Daoy (cell line): ENCODE data around the gene ZNF8. TPM values are rescaled to one million over a fixed set of nuclear protein-coding genes. Genes with fewer than 3 reads are reported as not detected.
"Not testable (repeated sequence)": the region's sequence is repeated elsewhere in the genome, so short reads cannot be mapped to it uniquely, and the experiment has no call there.

Experiments
- DNase-seq: peaks from one replicate; pipeline ENCODE4 v3.0.0-alpha.2; 2015; ENCODE audit warnings: low read depth
- total RNA-seq: library from RNA; depleted of rRNA; stranded (reverse); fragments of >200 nt; shearing (Covaris generic); gene quantifications from 2 replicates; pipeline ENCODE4 v1.2.3, GENCODE V29; 2014; rRNA removed

The ZNF8 gene
- total RNA-seq, result 3.1 and 3.5 TPM in 2 replicates

DNA sequence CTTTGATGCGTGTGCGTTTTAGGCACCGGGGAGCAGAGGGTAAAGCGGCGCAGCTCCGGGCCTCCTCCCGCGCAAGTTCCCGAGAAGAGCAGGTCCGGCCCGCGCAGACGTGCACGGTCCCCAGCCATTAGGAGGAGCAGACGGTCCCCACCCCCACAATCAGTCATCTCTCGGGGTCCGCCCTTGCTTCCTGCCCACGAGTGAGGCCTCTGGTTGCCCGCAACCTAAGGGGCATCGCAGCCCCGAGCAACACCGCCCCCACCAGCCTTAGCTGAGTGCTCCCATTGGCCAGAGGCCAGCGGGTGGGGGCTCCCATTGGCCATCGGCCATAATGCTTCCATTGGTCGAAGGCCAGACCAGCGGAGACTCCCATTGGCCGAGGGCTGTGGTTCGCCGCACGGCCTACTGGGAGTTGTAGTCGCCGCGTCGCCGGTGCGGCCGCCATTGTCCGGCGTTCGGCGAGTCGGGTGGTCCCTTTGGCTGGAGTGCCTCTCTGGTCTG, at the start of gene ZNF8:
Gene ZNF8, plus strand, starts transcription at position 415 of the 501 bp plus-strand sequence. CDS start 127 bp downstream, outside the sequence.
- peak; percentile 99 for DNase-seq

DNA sequence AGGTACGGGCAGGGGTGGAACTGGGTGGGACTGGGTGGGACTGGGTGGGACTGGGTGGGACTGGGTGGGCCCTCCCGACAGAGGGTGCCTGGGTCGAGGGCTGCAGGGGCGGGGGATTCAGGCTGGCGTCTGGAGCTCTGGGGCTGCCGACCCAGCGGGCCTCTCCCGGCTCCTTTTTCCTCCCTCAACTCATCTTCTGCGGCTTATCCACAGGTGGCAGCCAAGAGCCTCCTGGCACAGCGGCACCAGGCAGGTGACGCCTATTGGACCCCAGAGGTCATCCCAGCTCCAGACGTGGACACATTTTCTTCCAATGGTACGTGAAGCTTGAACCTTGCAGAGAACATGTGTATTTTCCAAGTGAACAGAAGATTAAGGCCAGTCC, 49.5 kb upstream of the ZNF8 start:
- DNase-seq, result peak; percentile 57

GRCh38 chr19:58237324-58237723, 41.4 kb upstream of the ZNF8 start:
- no peak for DNase-seq

DNA sequence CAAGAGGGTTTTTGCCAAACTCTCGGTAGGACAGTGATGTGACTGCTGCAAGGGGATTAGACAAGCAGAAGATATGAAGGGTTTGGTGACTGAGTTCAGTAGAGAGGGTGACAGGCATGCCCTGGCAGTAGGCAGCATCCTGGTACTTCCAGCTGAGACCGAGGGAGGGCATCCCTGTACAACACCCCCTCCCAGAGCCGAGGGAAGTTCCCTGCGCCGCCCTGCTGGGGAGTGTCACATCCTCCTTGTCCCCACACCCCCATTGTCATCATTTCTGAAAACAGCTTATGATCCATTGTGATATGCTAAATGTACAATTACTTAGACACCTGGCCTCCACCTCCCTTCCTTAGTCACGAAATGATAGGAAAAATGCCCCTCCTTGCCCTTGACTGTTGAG, 35.4 kb upstream of the ZNF8 start:
- no peak for DNase-seq

- no peak for DNase-seq
These were observed 29.9 kb upstream of the ZNF8 start for GRCh38 chr19:58248886-58249285.

DNA sequence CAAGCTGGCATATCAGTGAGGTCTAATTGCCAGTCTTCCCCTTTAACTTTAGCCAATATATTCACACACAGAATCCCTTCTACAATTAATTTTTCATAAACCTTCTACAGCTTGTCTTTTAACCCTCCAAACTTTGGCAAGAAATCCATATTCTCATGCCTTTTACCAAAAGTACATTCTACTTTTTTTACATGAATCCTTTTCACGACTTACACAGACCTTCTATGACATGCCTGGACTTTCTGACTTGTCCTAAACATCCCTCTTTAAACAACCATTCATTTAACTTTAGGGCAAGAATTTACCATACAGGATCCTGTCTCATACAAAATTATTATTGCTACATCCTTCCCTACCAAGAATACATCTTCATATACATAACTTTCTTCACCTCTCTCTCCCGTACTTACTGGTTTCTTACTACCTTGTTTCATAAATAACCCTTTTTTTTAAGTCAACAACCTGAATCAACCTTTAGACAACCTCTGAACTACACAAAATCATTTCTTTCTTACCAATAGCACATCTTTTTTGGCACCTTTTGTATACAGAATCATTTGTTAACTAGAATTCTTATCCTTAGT, 26.6 kb upstream of the ZNF8 start:
- DNase-seq, result no peak

DNA sequence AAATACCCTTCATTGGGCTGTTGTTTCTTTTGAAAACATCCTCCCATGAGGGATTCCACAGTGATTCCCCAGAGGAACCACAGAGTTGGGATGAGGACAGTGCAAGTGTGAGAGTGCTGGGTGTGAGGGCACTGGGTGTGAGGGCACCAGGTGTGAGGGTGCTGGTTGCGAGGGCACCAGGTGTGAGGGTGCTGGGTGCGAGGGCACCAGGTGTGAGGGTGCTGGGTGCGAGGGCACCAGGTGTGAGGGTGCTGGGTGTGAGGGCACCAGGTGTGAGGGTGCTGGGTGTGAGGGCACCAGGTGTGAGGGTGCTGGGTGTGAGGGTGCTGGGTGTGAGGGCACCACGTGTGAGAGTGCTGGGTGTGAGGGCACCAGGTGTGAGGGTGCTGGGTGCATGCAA, 20.5 kb upstream of the ZNF8 start:
- not testable (repeated sequence) for DNase-seq

- DNase-seq, result no peak
These were observed 17.2 kb upstream of the ZNF8 start for GRCh38 chr19:58261600-58261967.

DNA sequence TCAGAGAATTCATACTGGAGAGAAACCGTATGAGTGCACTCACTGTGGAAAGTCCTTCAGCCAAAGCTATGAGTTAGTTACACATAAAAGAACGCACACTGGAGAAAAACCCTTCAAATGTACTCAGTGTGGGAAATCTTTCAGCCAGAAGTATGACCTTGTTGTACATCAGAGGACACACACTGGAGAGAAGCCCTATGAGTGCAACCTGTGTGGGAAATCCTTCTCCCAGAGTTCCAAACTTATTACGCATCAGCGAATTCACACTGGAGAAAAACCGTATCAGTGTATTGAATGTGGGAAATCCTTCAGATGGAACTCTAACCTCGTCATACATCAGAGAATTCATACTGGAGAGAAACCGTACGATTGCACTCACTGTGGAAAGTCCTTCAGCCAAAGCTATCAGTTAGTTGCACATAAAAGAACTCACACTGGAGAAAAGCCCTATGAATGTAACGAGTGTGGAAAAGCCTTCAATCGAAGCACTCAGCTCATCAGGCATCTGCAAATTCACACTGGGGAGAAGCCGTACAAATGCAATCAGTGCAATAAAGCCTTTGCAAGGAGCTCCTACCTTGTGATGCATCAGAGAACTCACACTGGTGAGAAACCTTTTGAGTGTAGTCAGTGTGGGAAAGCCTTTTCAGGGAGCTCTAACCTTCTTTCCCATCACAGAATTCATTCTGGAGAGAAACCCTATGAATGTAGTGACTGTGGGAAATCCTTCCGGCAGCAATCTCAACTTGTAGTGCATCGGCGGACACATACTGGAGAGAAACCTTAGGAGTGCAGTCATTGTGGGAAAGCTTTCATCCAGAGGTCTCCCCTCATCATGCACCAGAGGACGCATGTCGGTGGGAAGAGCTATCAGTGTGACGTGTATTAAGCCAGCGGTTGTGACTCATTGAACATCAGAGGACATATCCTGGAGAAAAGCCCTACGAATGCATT, 16.5 kb upstream of the ZNF8 start:
- no peak for DNase-seq

DNA sequence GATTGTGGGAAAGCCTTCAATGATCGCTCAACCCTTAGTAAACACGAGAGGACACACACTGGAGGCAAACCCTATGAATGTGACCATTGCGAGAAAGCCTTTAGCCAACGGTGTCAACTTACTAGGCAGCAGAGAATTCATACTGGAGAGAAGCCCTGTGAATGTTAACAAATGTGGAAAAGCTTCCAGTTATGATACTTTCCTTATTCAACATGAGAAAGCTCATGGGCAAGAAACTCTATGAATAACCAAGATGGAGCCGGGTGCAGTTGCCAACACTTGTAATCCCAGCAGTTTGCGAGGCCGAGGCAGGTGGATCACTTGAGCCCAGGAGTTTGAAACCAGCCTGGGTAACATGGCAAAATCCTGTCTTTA, 15.8 kb upstream of the ZNF8 start:
- DNase-seq, result no peak

GRCh38 chr19:58265100-58265499, 13.7 kb upstream of the ZNF8 start:
- DNase-seq, result no peak

DNA sequence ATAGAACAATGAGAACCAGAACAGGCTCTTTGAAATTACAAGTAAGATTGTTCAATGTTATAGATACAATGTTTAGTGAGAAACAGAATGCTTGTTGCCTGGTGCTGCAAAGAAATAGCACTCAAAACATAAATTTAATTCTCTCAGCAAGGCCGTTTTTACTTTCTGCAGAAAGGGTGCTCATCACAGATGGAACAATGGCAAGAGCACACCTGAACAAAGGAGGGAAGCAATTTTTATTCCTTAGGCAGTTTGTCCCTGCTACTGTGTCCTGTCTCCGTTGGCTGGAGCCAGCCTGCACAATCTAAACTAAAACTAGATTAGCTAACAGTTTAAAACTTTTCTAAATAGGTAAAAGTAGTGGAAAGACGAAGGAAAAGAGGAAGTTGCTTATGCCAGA, 10.4 kb upstream of the ZNF8 start:
- DNase-seq, result no peak

- DNase-seq, result peak; percentile 73
These were observed 4.0 kb upstream of the ZNF8 start for GRCh38 chr19:58274771-58275201.

- no peak for DNase-seq
These were observed 3.2 kb upstream of the ZNF8 start for GRCh38 chr19:58275564-58275963.

DNA sequence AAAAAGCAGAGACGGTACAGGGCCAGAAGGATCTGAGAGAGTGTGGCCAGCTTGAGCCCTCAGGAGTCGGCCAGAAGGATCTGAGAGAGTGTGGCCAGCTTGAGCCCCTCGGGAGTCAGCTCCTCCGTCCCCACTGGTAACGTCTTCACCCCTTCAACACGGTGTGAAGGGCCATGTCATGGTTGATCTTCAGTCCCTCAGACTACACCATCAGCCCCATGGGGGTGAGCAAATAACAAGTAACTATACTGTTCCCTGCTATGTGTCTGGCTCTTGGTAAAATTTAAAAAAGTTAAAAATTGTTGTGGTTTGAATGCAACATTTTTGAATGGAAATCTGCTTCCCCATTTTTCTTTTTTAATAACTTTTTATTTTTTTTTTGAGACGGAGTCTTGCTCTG, 1.6 kb upstream of the ZNF8 start:
- DNase-seq, result no peak

DNA sequence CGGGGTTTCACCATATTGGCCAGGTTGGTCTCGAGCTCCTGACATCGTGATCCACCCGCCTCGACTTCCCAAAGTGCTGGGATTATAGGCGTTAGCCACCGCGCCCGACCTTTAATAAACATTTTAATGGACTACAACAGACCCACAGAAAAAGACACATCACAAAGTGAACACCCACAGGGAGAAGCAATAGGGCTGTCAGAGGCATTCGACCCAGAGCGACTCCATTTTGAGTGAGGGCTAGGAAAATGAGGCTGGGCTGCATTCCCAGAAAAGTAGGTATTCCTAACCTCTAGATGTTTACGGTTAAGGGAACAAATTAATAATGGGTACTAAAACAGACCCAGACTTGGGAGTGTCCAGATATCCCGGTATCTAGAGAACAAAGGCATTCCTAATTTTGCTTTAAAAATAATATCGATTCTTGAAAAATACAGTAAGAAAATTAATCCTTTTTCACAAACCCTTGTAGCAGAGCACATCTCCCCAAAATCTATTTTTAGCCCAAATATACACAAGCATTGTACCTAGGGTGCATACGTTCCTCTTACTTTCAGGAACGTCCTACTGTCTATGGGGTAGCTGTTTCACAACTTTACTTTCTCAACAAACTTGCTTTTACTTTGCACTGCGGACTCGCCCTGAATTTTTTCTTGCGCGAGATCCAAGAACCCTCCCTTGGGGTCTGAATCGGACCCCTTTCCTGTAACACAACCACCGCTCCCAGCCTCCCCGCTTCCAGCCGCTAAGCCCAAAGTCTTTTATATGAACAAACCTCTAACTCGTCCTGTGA, 811 bp upstream of the ZNF8 start:
- no peak for DNase-seq

DNA sequence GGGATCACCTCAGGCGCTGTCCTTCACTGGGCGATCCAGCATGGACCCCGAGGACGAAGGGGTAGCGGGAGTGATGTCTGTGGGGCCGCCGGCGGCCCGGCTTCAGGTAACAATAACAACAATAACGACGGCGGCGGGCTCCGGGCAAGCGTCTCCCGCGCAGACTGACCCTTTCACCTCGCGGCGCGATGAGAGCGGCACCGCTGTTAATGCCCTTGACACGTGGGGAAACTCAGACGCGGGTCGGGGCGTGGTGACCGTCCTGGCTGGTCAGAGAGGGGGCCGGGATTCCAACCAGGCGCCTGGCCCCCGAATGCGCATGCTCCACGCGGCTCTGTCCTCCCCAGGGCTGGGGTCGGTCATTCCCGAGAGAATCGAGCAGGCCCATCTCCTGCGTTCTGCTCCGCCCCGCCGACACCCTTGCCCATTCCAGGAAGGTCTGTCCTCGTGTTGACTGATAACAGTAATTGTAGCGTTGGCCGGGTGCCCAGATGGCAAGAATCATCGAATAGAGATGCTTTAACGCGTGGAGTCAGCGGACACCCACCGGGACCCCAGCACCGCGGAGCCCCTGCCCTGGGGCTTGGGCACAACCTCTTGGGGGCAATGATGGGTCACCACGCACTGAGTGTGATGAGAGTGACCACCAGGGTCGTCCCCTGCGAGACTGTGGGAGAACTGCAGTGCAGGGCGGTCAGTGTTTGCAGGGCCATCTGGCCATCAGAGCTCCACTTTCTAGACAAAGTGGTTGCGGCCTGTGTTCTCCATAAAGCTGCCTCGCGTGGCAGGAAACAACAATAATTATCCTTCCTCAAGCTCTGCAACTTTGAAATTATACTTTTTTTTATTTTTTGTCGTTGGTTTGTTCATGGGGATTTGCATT, 528 bp downstream of the ZNF8 start:
- DNase-seq, result peak; percentile 75

DNA sequence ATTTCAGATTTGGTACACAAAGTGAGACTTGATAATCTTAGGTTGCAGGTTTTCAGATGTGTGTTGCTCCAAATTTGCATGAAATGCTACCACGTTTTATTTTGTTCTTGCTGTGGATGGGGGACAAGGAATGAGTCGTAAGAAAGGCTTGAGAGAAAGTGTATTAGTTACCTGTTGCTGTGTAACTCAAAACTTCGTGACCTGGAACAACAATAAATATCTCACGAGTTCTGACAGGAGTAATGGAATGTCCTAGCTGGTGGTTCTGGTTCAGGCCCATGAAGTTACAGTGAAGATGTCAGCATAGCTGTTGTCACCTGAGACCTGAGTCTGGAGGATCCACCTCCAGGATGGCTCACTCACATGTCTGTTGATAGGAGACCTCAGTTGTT, 1.2 kb downstream of the ZNF8 start:
- no peak for DNase-seq

DNA sequence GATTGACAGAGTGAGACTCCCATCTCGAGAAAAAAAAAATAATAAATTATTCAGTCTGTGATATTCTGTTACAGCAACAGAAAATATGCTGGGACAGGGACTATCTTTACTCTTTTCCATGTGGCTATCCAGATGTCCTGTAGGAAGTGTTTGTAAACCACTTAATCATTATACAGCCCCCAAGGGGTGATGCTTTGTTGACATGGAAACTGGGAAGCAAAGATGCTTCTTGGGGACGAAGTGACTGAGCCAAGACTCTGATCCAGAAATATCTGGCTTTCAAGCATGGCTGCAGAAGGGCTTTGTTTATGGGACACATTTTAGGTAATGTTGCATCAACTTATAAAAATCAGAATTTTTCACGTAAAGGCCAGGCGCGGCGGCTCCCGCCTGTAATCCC, 5.4 kb downstream of the ZNF8 start:
- DNase-seq, result no peak

DNA sequence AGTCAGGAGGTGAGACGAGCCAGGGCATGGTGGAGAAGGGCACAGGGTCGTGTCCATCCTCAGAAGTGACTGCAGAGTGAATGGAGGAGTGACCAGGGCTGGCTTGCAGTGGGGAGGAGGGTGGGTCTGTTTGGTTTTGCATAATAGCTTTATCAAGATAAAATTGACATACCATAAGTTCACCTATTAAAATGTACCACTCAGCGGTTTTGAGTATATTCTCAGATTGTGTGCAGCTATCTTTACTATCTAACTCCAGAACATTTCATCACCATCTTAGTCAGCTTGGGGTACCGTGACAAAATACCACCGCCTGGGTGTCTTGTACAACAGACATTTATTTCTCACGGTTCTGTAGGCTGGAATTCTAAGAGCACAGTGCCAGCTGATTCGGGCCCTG, 13.2 kb downstream of the ZNF8 start:
- DNase-seq, result no peak

GRCh38 chr19:58294743-58295374, 16.1 kb downstream of the ZNF8 start:
- DNase-seq, result no peak
